ENCODE measurements around the gene TTC33.
"Not testable (repeated sequence)": the region's sequence is repeated elsewhere in the genome, so short reads cannot be mapped to it uniquely, and the experiment has no call there.

Gene TTC33

DNA sequence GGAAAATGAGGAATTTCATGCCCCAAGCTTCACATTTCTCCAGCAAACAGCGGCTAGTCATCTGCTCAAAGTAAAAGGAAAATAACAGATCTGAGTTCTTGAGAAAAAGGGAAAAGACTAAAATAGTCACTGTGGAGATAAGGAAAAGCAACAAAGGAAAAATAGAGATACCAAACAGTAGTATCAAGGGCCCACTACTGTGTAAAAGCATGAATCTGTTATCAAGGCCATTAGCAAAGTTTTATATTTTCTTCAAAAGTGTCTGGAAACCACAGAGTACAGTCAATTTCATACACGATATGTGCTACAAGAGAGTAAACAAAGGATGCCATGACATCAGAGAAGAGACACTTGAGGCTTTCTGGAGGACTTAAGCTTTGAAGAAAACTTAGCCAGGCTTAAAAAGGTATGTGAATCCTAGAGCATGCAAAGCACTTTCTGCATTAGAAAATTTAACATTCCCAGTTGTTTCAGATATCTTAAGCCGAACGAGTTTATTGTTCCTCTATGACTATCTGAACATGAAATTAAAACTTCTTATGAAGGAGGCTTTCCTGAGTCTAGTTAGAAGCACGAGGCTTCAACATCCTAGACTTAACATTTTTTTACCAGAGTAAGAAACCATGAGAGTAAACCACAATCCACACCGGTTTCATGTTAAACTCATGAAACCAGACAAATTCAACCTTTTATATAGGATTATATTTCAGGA is 1.2 kb downstream of the TTC33 start:
- Mint-ChIP-seq H3K9me3 (no peaks in the 10 kb centered on the region), H3K36me3 (peaks cover 9% of the 10 kb centered on the region), H3K4me3 (no peak overlapping the region), H3K27ac (no peak overlapping the region), H3K27me3 (no peaks in the 10 kb centered on the region), H3K4me1 (peaks cover 9% of the 10 kb centered on the region)
- no peak for ATAC-seq

GRCh38 chr5:40746703-40747102 is 9.1 kb downstream of the TTC33 start:
- no peak for ATAC-seq
- H3K27ac Mint-ChIP-seq, result no peak overlapping the region
- H3K36me3 Mint-ChIP-seq, result peaks cover 31% of the 10 kb centered on the region
- H3K27me3 Mint-ChIP-seq, result no peaks in the 10 kb centered on the region
- peaks cover 26% of the 10 kb centered on the region for H3K4me1 Mint-ChIP-seq
- no peak overlapping the region for H3K4me3 Mint-ChIP-seq
- H3K9me3 Mint-ChIP-seq, result no peaks in the 10 kb centered on the region

- H3K36me3 Mint-ChIP-seq, result peaks cover 48% of the 10 kb centered on the region
- H3K4me3 Mint-ChIP-seq, result no peak overlapping the region
- no peaks in the 10 kb centered on the region for H3K27me3 Mint-ChIP-seq
- H3K4me1 Mint-ChIP-seq, result peaks cover 9% of the 10 kb centered on the region
- no peak overlapping the region for H3K27ac Mint-ChIP-seq
- ATAC-seq, result no peak
- H3K9me3 Mint-ChIP-seq, result peaks cover 9% of the 10 kb centered on the region
Observed at GRCh38 chr5:40743771-40744170, 12.0 kb downstream of the TTC33 start.

DNA sequence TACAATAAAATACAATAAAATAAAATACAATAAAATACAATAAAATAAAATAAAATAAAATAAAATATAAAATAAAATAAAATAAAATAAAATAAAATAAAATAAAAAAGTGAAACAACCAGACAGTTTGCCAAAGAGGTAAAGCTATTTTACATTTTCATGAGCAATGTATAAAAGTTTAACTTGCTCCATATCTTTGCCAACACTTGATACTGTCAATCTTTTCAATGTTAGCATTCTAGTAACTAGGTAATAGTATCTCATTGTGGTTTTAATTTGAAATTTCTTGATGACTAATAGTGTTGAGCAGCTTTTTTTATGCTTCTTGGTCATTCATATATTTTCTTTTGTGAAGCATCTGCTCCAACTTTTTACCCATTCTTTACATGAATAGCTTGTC is 17.3 kb downstream of the TTC33 start:
- Mint-ChIP-seq H3K9me3 (peaks cover 9% of the 10 kb centered on the region), H3K4me3 (no peak overlapping the region), H3K27ac (no peak overlapping the region), H3K36me3 (peaks cover 56% of the 10 kb centered on the region), H3K27me3 (no peaks in the 10 kb centered on the region), H3K4me1 (peaks cover 28% of the 10 kb centered on the region)
- ATAC-seq, result no peak

DNA sequence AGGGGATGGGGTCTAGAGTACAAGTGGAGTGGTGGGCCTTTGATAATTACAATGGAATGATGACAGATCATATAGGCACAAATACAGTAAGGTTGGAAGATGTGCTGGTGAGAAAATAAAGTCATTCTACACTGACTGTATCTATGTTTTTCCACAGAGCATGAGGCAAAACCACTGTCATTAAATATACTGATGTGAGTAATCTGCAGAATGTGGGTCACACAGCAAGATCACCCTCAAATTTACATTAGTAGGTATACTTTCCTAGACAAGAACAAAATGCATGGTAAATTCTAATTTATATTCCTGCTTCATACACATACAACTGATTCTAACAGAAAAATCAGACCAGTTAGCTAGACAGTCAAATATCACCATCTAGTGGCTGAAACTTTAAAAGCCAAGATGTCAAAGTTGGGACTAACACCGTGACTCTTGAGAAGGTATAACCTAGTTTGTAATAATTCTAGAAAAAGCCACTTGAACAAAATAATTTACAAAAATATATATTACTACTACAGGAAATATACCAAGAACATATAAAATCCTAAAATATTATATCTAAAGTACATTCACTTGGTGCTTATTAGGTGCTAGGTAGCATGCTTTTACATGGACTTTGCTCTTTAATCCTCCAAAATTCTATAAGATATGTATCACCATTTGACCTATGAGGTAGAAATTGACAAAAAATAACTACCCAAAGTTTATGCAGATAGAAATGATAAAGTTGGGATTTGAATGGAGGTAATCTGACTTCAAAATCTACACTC is 19.5 kb downstream of the TTC33 start:
- Mint-ChIP-seq H3K36me3 (peaks cover 44% of the 10 kb centered on the region), H3K4me3 (no peak overlapping the region), H3K4me1 (peaks cover 28% of the 10 kb centered on the region), H3K27ac (no peak overlapping the region), H3K9me3 (peaks cover 7% of the 10 kb centered on the region), H3K27me3 (no peaks in the 10 kb centered on the region)
- ATAC-seq, result peak; percentile 39

DNA sequence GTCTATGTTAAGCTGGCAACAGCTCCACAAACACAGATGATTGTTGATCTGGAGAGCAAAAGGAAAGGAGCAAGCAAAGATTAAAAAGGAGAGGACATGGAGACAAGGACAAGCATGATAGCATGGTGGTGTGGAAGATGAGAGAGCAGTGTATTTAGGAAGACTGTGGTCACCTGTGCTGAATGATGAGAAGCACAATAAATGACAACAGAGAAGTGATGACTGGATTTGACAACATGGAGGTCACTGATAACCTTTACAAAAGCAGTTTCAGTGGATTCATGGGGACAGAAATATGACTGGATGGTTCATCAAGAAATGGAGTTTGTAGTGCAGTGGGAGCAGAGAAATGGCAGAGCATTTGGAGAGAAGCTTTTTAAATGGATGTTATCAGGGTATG is 20.2 kb downstream of the TTC33 start:
- Mint-ChIP-seq H3K4me3 (no peak overlapping the region), H3K27ac (peak overlapping the region; percentile 0)
- no peak for ATAC-seq

GRCh38 chr5:40734986-40735385 is 20.8 kb downstream of the TTC33 start:
- peak overlapping the region; percentile 0 for H3K27ac Mint-ChIP-seq
- no peaks in the 10 kb centered on the region for H3K27me3 Mint-ChIP-seq
- H3K9me3 Mint-ChIP-seq, result no peaks in the 10 kb centered on the region
- H3K4me1 Mint-ChIP-seq, result peaks cover 29% of the 10 kb centered on the region
- no peak overlapping the region for H3K4me3 Mint-ChIP-seq
- no peak for ATAC-seq
- peaks cover 40% of the 10 kb centered on the region for H3K36me3 Mint-ChIP-seq

More for the DNA sequence above, 20.2 kb downstream of the TTC33 start:
- Mint-ChIP-seq H3K36me3 (peaks cover 41% of the 10 kb centered on the region), H3K4me1 (peaks cover 29% of the 10 kb centered on the region), H3K27me3 (no peaks in the 10 kb centered on the region), H3K9me3 (peaks cover 3% of the 10 kb centered on the region)

DNA sequence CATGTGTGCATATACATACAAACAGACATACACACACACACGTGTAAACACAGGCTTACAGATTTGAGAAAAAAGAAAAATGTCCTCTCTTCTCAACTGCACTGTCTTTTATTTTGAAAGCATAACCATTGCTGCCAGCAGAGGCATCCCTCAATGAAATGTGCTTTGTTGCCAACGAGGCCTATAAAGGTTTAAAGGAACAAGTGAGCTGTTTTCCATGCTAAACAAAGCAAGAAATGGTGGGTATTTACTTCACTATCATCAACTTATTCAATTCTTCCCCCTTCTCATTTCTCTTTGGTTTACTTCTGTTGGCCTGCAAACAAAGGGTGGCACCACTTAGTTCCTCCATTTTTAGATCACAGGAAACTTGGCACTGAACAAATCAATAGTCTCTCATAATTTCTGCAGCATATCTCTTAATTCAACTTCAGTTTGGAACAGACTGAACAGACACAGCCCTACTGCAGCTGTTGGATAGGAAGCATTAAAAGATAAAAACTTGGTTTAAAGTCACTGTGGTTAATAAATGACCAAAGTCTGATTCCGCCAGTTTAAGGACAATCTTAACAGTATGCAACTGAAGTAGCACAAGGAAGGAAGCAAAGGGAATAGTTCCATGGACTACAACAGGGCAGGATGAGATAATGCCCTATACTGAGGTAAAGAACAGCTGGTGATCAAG is 21.7 kb downstream of the TTC33 start:
- Mint-ChIP-seq H3K27me3 (no peaks in the 10 kb centered on the region), H3K36me3 (peaks cover 34% of the 10 kb centered on the region), H3K4me1 (peaks cover 29% of the 10 kb centered on the region), H3K9me3 (no peaks in the 10 kb centered on the region), H3K4me3 (no peak overlapping the region), H3K27ac (peak overlapping the region; percentile 0)
- ATAC-seq, result no peak

DNA sequence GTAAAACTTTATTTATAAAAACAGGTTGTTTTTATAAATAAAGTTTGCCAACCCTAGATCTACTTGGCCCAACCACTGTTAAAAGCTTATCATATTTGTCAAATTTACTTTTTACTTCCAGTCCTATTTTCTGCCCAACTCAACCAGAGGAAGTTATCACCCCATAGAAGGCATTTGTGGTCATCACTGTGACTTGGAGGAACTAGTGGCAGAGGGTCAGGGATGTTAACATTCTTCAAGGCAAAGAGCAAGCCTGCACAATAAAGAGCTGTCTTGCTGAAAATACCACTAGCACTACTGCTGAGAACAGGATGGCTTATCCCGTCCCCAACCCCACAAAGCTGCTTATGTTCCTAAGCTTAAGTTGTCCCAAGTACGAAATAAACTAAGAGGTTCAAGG is 22.3 kb downstream of the TTC33 start:
- H3K4me1 Mint-ChIP-seq, result peaks cover 29% of the 10 kb centered on the region
- no peaks in the 10 kb centered on the region for H3K9me3 Mint-ChIP-seq
- H3K4me3 Mint-ChIP-seq, result no peak overlapping the region
- no peak for ATAC-seq
- H3K27me3 Mint-ChIP-seq, result no peaks in the 10 kb centered on the region
- H3K27ac Mint-ChIP-seq, result no peak overlapping the region
- peaks cover 30% of the 10 kb centered on the region for H3K36me3 Mint-ChIP-seq

- peaks cover 56% of the 10 kb centered on the region for H3K36me3 Mint-ChIP-seq
- not testable (repeated sequence) for H3K9me3 Mint-ChIP-seq, H3K4me1 Mint-ChIP-seq, H3K27ac Mint-ChIP-seq, H3K4me3 Mint-ChIP-seq, H3K27me3 Mint-ChIP-seq
- peak; percentile 58 for ATAC-seq
Observed at GRCh38 chr5:40722497-40722911, 33.3 kb downstream of the TTC33 start.

DNA sequence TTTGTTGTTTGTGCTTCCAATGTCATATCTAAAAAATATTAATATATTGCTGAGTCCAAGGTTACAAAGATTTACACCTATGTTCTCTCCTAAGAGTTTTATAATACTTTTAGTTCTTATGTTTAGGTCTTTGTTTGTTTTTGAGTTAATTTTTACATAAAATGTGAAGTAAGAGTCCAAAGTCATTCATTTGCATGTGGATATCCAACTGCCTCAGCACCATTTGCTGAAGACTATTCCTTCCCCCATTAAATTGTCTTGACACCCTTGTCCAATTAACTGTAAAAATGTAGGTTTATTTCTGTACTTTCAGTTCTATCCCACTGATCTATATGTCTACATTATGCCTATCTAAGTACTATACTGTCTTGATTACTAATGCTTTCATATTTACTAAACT is 35.7 kb downstream of the TTC33 start:
- no peak overlapping the region for H3K4me3 Mint-ChIP-seq
- no peak overlapping the region for H3K27ac Mint-ChIP-seq
- no peak for ATAC-seq
- peaks cover 43% of the 10 kb centered on the region for H3K36me3 Mint-ChIP-seq
- peaks cover 3% of the 10 kb centered on the region for H3K9me3 Mint-ChIP-seq
- no peaks in the 10 kb centered on the region for H3K4me1 Mint-ChIP-seq
- no peaks in the 10 kb centered on the region for H3K27me3 Mint-ChIP-seq

GRCh38 chr5:40717281-40717680 is 38.5 kb downstream of the TTC33 start:
- ATAC-seq, result no peak
- Mint-ChIP-seq H3K9me3 (peaks cover 3% of the 10 kb centered on the region), H3K4me3 (no peak overlapping the region), H3K4me1 (no peaks in the 10 kb centered on the region), H3K36me3 (peaks cover 36% of the 10 kb centered on the region), H3K27me3 (no peaks in the 10 kb centered on the region), H3K27ac (no peak overlapping the region)

- Mint-ChIP-seq H3K27ac (no peak overlapping the region), H3K9me3 (peaks cover 2% of the 10 kb centered on the region), H3K4me1 (no peaks in the 10 kb centered on the region), H3K27me3 (no peaks in the 10 kb centered on the region), H3K4me3 (no peak overlapping the region), H3K36me3 (peaks cover 39% of the 10 kb centered on the region)
- no peak for ATAC-seq
Observed at GRCh38 chr5:40716590-40716989, 39.2 kb downstream of the TTC33 start.

GRCh38 chr5:40716000-40716399 is 39.8 kb downstream of the TTC33 start:
- Mint-ChIP-seq H3K9me3 (no peaks in the 10 kb centered on the region), H3K27ac (no peak overlapping the region), H3K36me3 (peaks cover 39% of the 10 kb centered on the region)

GRCh38 chr5:40714001-40714400 is 41.8 kb downstream of the TTC33 start:
- no peak overlapping the region for H3K27ac Mint-ChIP-seq
- H3K9me3 Mint-ChIP-seq, result no peaks in the 10 kb centered on the region
- peaks cover 31% of the 10 kb centered on the region for H3K36me3 Mint-ChIP-seq
- no peak for ATAC-seq
- no peaks in the 10 kb centered on the region for H3K27me3 Mint-ChIP-seq
- no peaks in the 10 kb centered on the region for H3K4me1 Mint-ChIP-seq
- H3K4me3 Mint-ChIP-seq, result no peak overlapping the region

More at GRCh38 chr5:40716000-40716399, 39.8 kb downstream of the TTC33 start:
- no peak for ATAC-seq
- Mint-ChIP-seq H3K27me3 (no peaks in the 10 kb centered on the region), H3K4me1 (no peaks in the 10 kb centered on the region), H3K4me3 (no peak overlapping the region)

Data from stimulated activated memory B cell treated with anti-CD40 and anti-IgM and Interleukin-4, amounts not matched to agents 10 μg/mL and 1 μg/mL and 100 μg/mL, for 72 hours (primary cell).